ENCODE results near the gene CPXM2.

CPXM2 gene

GRCh38 chr10:123759041-123759440 is 132.6 kb downstream of the CPXM2 start:
- H3K27ac ChIP-seq: no peak overlapping the region
- no peak overlapping the region for H3K4me3 ChIP-seq (ENCODE audit: low read depth, low read length)
- H3K36me3 ChIP-seq: no peaks in the 10 kb centered on the region
- peaks cover 98% of the 10 kb centered on the region for H3K27me3 ChIP-seq (ENCODE audit: insufficient read depth, low read depth, severe bottlenecking)
- TF ChIP-seq CTCF (IDR thresholded peaks at IDR 0.05; ENCODE audit: low read depth, low read length): no peak
- no peak for DNase-seq
- H3K9me3 ChIP-seq (ENCODE audit: severe bottlenecking): no peaks in the 10 kb centered on the region

- DNase-seq: no peak
- Histone ChIP-seq H3K27ac (no peak overlapping the region), H3K27me3 (ENCODE audit: insufficient read depth, low read depth, severe bottlenecking) (peaks cover 94% of the 10 kb centered on the region), H3K9me3 (ENCODE audit: severe bottlenecking) (no peaks in the 10 kb centered on the region), H3K4me3 (ENCODE audit: low read depth, low read length) (no peak overlapping the region), H3K36me3 (no peaks in the 10 kb centered on the region)
- TF ChIP-seq CTCF (IDR thresholded peaks at IDR 0.05; ENCODE audit: low read depth, low read length): no peak
Observed at GRCh38 chr10:123757853-123758252, 133.8 kb downstream of the CPXM2 start.

GRCh38 chr10:123755061-123755460 is 136.5 kb downstream of the CPXM2 start:
- no peak for DNase-seq
- Histone ChIP-seq H3K27ac (no peak overlapping the region), H3K9me3 (ENCODE audit: severe bottlenecking) (peaks cover 4% of the 10 kb centered on the region), H3K27me3 (ENCODE audit: insufficient read depth, low read depth, severe bottlenecking) (peaks cover 97% of the 10 kb centered on the region), H3K4me3 (ENCODE audit: low read depth, low read length) (no peak overlapping the region), H3K36me3 (no peaks in the 10 kb centered on the region)
- TF ChIP-seq CTCF (IDR thresholded peaks at IDR 0.05; ENCODE audit: low read depth, low read length): no peak

- Histone ChIP-seq H3K27me3 (ENCODE audit: insufficient read depth, low read depth, severe bottlenecking) (peaks cover 94% of the 10 kb centered on the region), H3K36me3 (no peaks in the 10 kb centered on the region), H3K4me3 (ENCODE audit: low read depth, low read length) (no peak overlapping the region), H3K9me3 (ENCODE audit: severe bottlenecking) (peaks cover 4% of the 10 kb centered on the region), H3K27ac (no peak overlapping the region)
- no peak for DNase-seq
- TF ChIP-seq CTCF (IDR thresholded peaks at IDR 0.05; ENCODE audit: low read depth, low read length): no peak
Observed at GRCh38 chr10:123754123-123754522, 137.5 kb downstream of the CPXM2 start.

GRCh38 chr10:123751342-123752134 is 140.1 kb downstream of the CPXM2 start:
- Histone ChIP-seq H3K27ac (no peak overlapping the region), H3K36me3 (no peaks in the 10 kb centered on the region), H3K4me3 (ENCODE audit: low read depth, low read length) (no peak overlapping the region), H3K9me3 (ENCODE audit: severe bottlenecking) (peaks cover 4% of the 10 kb centered on the region), H3K27me3 (ENCODE audit: insufficient read depth, low read depth, severe bottlenecking) (peaks cover 86% of the 10 kb centered on the region)
- DNase-seq: no peak
- no peak for TF ChIP-seq CTCF (IDR thresholded peaks at IDR 0.05; ENCODE audit: low read depth, low read length)

GRCh38 chr10:123750901-123751300 is 140.7 kb downstream of the CPXM2 start:
- TF ChIP-seq CTCF (IDR thresholded peaks at IDR 0.05; ENCODE audit: low read depth, low read length): no peak
- Histone ChIP-seq H3K27me3 (ENCODE audit: insufficient read depth, low read depth, severe bottlenecking) (peaks cover 86% of the 10 kb centered on the region), H3K27ac (no peak overlapping the region), H3K4me3 (ENCODE audit: low read depth, low read length) (no peak overlapping the region), H3K9me3 (ENCODE audit: severe bottlenecking) (peaks cover 4% of the 10 kb centered on the region), H3K36me3 (no peaks in the 10 kb centered on the region)
- DNase-seq: no peak

Measured in WERI-Rb-1 (cell line).